H9 (cell line): ENCODE results near the gene TTYH1. TPM values are rescaled to one million over a fixed set of nuclear protein-coding genes. Genes with fewer than 3 reads are reported as not detected.

Experiments used
- DNase-seq: peaks from one replicate; pipeline ENCODE4 v3.0.0-alpha.2; 2017
- H2AFZ ChIP-seq: one replicate; pipeline ENCODE4 v1.6.1; 2013; ENCODE audit warnings: mild to moderate bottlenecking, low read length, control low read depth, moderate library complexity
- H2AK5ac ChIP-seq: 2 replicates; pipeline ENCODE4 v1.6.1; 2013; ENCODE audit warnings: low read length, control low read depth, mixed read lengths; ENCODE audit not compliant: insufficient read length
- H2BK120ac ChIP-seq: one replicate; pipeline ENCODE4 v1.6.1; 2013; ENCODE audit warnings: low read depth, mild to moderate bottlenecking, low read length, control low read depth, inconsistent platforms; ENCODE audit not compliant: poor library complexity, severe bottlenecking
- H2BK12ac ChIP-seq: 2 replicates; pipeline ENCODE4 v1.6.1; 2013; ENCODE audit warnings: low read length, control low read depth, mixed read lengths, low read depth; ENCODE audit not compliant: insufficient read length
- H2BK15ac ChIP-seq: 2 replicates; pipeline ENCODE4 v1.6.1; 2013; ENCODE audit warnings: low read depth, low read length, control low read depth
- H2BK20ac ChIP-seq: one replicate; pipeline ENCODE4 v1.6.1; 2013; ENCODE audit warnings: low read depth, mild to moderate bottlenecking, low read length, control low read depth, inconsistent platforms; ENCODE audit not compliant: poor library complexity, severe bottlenecking
- H2BK5ac ChIP-seq: 2 replicates; pipeline ENCODE4 v1.6.1; 2013; ENCODE audit warnings: low read length, control low read depth, mixed read lengths; ENCODE audit not compliant: insufficient read length
- H3K14ac ChIP-seq: 2 replicates; pipeline ENCODE4 v1.6.1; 2013; ENCODE audit warnings: low read length, control low read depth; ENCODE audit not compliant: insufficient read depth
- H3K18ac ChIP-seq: 2 replicates; pipeline ENCODE4 v1.6.1; 2013; ENCODE audit warnings: low read depth, mild to moderate bottlenecking, mixed read lengths, low read length, control low read depth; ENCODE audit not compliant: insufficient read length
- H3K23ac ChIP-seq: 2 replicates; pipeline ENCODE4 v1.6.1; 2013; ENCODE audit warnings: low read length, control low read depth, mixed read lengths, low read depth; ENCODE audit not compliant: insufficient read length
- H3K23me2 ChIP-seq: 2 replicates; pipeline ENCODE4 v1.6.1; 2013; ENCODE audit warnings: low read depth, mild to moderate bottlenecking, mixed read lengths, low read length, control low read depth; ENCODE audit not compliant: insufficient read length, poor library complexity, severe bottlenecking
- H3K27ac ChIP-seq: 2 replicates; pipeline ENCODE4 v1.5.1; 2013; ENCODE audit warnings: low read length, control low read depth, mixed read lengths, low read depth; ENCODE audit not compliant: insufficient read length
- H3K27me3 ChIP-seq: 2 replicates; pipeline ENCODE4 v1.6.1; 2013; ENCODE audit warnings: low read length, control low read depth, inconsistent platforms; ENCODE audit not compliant: insufficient read depth
- H3K4ac ChIP-seq: 2 replicates; pipeline ENCODE4 v1.6.1; 2013; ENCODE audit warnings: low read depth, mild to moderate bottlenecking, control low read depth, inconsistent platforms, low read length, moderate library complexity
- H3K4me1 ChIP-seq: 2 replicates; pipeline ENCODE4 v1.6.1; 2013; ENCODE audit warnings: low read length, control low read depth, inconsistent platforms; ENCODE audit not compliant: insufficient read depth
- H3K4me2 ChIP-seq: 2 replicates; pipeline ENCODE4 v1.6.1; 2013; ENCODE audit warnings: low read length, control low read depth, mixed read lengths; ENCODE audit not compliant: insufficient read length, insufficient read depth
- H3K56ac ChIP-seq: 2 replicates; pipeline ENCODE4 v1.6.1; 2013; ENCODE audit warnings: low read depth, mild to moderate bottlenecking, mixed read lengths, low read length, control low read depth; ENCODE audit not compliant: insufficient read length
- H3K79me1 ChIP-seq: 2 replicates; pipeline ENCODE4 v1.6.1; 2013; ENCODE audit warnings: low read depth, mild to moderate bottlenecking, moderate library complexity, low read length, control low read depth, inconsistent platforms; ENCODE audit not compliant: insufficient read depth, poor library complexity, severe bottlenecking
- H3K79me2 ChIP-seq: 2 replicates; pipeline ENCODE4 v1.6.1; 2013; ENCODE audit warnings: low read length, control low read depth, inconsistent platforms; ENCODE audit not compliant: insufficient read depth
- H3K9ac ChIP-seq: 2 replicates; pipeline ENCODE4 v1.6.1; 2013; ENCODE audit warnings: low read length, control low read depth, mixed read lengths; ENCODE audit not compliant: insufficient read length; ENCODE audit errors: extremely low read depth
- H3K9me3 ChIP-seq: one replicate; pipeline ENCODE4 v1.6.1; 2013; ENCODE audit warnings: low read depth, low read length, inconsistent platforms; ENCODE audit not compliant: control insufficient read depth
- H3T11ph ChIP-seq: one replicate; pipeline ENCODE4 v1.6.1; 2013; ENCODE audit warnings: mild to moderate bottlenecking, low read length, control low read depth, inconsistent platforms
- H4K20me1 ChIP-seq: one replicate; pipeline ENCODE4 v1.6.1; 2013; ENCODE audit not compliant: control insufficient read depth, insufficient read length, insufficient read depth
- H4K5ac ChIP-seq: 2 replicates; pipeline ENCODE4 v1.6.1; 2013; ENCODE audit warnings: low read depth, mild to moderate bottlenecking, mixed read lengths, low read length, control low read depth; ENCODE audit not compliant: insufficient read length
- H4K8ac ChIP-seq: replicated peaks from 2 replicates; pipeline ENCODE4 v1.6.1; 2013; ENCODE audit warnings: low read length, control low read depth, mixed read lengths, low read depth; ENCODE audit not compliant: insufficient read length
- H4K91ac ChIP-seq: 2 replicates; pipeline ENCODE4 v1.6.1; 2013; ENCODE audit warnings: low read depth, mild to moderate bottlenecking, moderate library complexity, mixed read lengths, low read length, control low read depth; ENCODE audit not compliant: insufficient read length
- H3K27ac Mint-ChIP-seq, 3 experiments: 2 replicates in 2 of 3; 3 replicates in 1 of 3; pipeline ENCODE4 v1.8.0; 2020 to 2021; ENCODE audit warnings: mixed read lengths in 3 of 3, mild to moderate bottlenecking in 1 of 3, moderate library complexity in 1 of 3
- H3K27me3 Mint-ChIP-seq: 2 replicates; pipeline ENCODE4 v1.8.0; 2021; ENCODE audit warnings: low read depth, mild to moderate bottlenecking, moderate library complexity, mixed read lengths
- H3K36me3 Mint-ChIP-seq, 3 experiments: 2 replicates in 2 of 3; 3 replicates in 1 of 3; pipeline ENCODE4 v1.8.0; 2020 to 2021; ENCODE audit warnings: low read depth in 3 of 3, mixed read lengths in 3 of 3; ENCODE audit not compliant: insufficient read depth in 1 of 3
- H3K4me1 Mint-ChIP-seq, 2 experiments: 2 replicates each; pipeline ENCODE4 v1.8.0; 2020; ENCODE audit warnings: mixed read lengths in 2 of 2
- H3K4me3 Mint-ChIP-seq, 2 experiments: 2 replicates in 1 of 2; 3 replicates in 1 of 2; pipeline ENCODE4 v1.8.0; 2020 to 2021; ENCODE audit warnings: mild to moderate bottlenecking in 2 of 2, mixed read lengths in 2 of 2, moderate library complexity in 1 of 2
- H3K9me3 Mint-ChIP-seq, 2 experiments: 2 replicates in 1 of 2; 3 replicates in 1 of 2; pipeline ENCODE4 v1.8.0; 2020; ENCODE audit warnings: mild to moderate bottlenecking in 2 of 2, mixed read lengths in 2 of 2, moderate library complexity in 1 of 2
- CTCF ChIP-seq: fragments of 200-600 bp; sonication (generic); conservative IDR thresholded peaks from 3 replicates; pipeline ENCODE4 v1.8.0; 2021; ENCODE audit warnings: antibody characterized with exemption, mild to moderate bottlenecking
- WGBS: extraction: QIAGEN DNeasy Blood & Tissue Kit; methylation state at CpG from one replicate; pipeline ENCODE4 v1.1.7; 2013; ENCODE audit warnings: missing lambda C conversion rate, low lambda C conversion rate, mixed read lengths; ENCODE audit not compliant: insufficient read length; ENCODE audit errors: extremely low coverage; 5-methylcytosine and 5-hydroxymethylcytosine counted together
- total RNA-seq: library from RNA; stranded (reverse); gene quantifications from 2 replicates; pipeline ENCODE4 v1.2.1, GENCODE V29; 2021

TTYH1 gene
- total RNA-seq, 1 experiment from 2014 or later: 47.1 TPM

- Histone ChIP-seq H3T11ph (no peak overlapping the region), H4K20me1 (no peaks in the 10 kb centered on the region), H3K23me2 (peaks cover 3% of the 10 kb centered on the region), H3K9ac (no peak overlapping the region), H2BK15ac (no peak overlapping the region), H2BK12ac (no peak overlapping the region), H3K4me2 (no peak overlapping the region), H3K14ac (no peak overlapping the region), H2BK20ac (no peak overlapping the region), H3K56ac (no peak overlapping the region), H2AFZ (no peak overlapping the region), H3K27ac (no peak overlapping the region), H3K23ac (no peak overlapping the region), H3K79me2 (no peaks in the 10 kb centered on the region), H4K91ac (no peak overlapping the region), H3K4ac (no peak overlapping the region), H2BK120ac (no peak overlapping the region), H2AK5ac (no peak overlapping the region), H3K79me1 (no peaks in the 10 kb centered on the region), H4K5ac (no peak overlapping the region), H2BK5ac (no peak overlapping the region), H3K18ac (no peak overlapping the region), H4K8ac (no peak overlapping the region), H3K4me1 (peaks cover 5% of the 10 kb centered on the region; the same call in 1 of the 2 replicates), H3K27me3 (no peaks in the 10 kb centered on the region; the same call in 1 of the 2 replicates), H3K9me3 (no peaks in the 10 kb centered on the region)
- Mint-ChIP-seq H3K4me1 (peaks cover 30 to 42% of the 10 kb centered on the region in 2 experiments), H3K36me3 (peaks cover 21 to 53% (median 47%) of the 10 kb centered on the region in 3 experiments; a peak in 6 of 7 replicates), H3K9me3 (peaks cover 0 to 3% of the 10 kb centered on the region in 2 experiments; a peak in 2 of 5 replicates), H3K27me3 (peaks cover 68% of the 10 kb centered on the region), H3K27ac (no peak overlapping the region; a peak in 1 of 7 replicates), H3K4me3 (no peak overlapping the region; a peak in 1 of 5 replicates)
- WGBS: no CpG with 5 or more reads among the region's 14 CpGs
- DNase-seq: no peak
- TF ChIP-seq CTCF: no peak
These were observed 8.9 kb downstream of the TTYH1 start for GRCh38 chr19:54424201-54424600.
